ENCODE results near the gene RPS27L.
"Not testable (repeated sequence)": the region's sequence is repeated elsewhere in the genome, so short reads cannot be mapped to it uniquely, and the experiment has no call there.

Gene RPS27L

GRCh38 chr15:63103416-63103815, 53.9 kb downstream of the RPS27L start:
- DNase-seq (ENCODE audit: low read depth in 2 of 3, low spot score in 2 of 3) = no peak

GRCh38 chr15:63099581-63099980, 57.7 kb downstream of the RPS27L start:
- not testable (repeated sequence) for DNase-seq (ENCODE audit: low read depth in 2 of 3, low spot score in 2 of 3)

GRCh38 chr15:63098901-63099300, 58.4 kb downstream of the RPS27L start:
- not testable (repeated sequence) for DNase-seq (ENCODE audit: low read depth in 2 of 3, low spot score in 2 of 3)

Measured in activated CD8-positive, alpha-beta memory T cell treated with anti-CD3 and anti-CD28 coated beads for 48 hours (primary cell).